22Rv1 (cell line): ENCODE measurements around the gene SLC25A42.

ENCODE experiments used
- ZFX ChIP-seq: fragments of 450-650 bp; IDR thresholded peaks from 2 replicates; pipeline ENCODE4 v1.6.1; 2017; ENCODE audit warnings: antibody characterized with exemption, borderline replicate concordance
- TF ChIP-seq, protein P1 (sequence below): fragments of 450-650 bp; IDR thresholded peaks from 2 replicates; pipeline ENCODE4 v1.5.1; 2017; ENCODE audit warnings: mild to moderate bottlenecking

DNA sequence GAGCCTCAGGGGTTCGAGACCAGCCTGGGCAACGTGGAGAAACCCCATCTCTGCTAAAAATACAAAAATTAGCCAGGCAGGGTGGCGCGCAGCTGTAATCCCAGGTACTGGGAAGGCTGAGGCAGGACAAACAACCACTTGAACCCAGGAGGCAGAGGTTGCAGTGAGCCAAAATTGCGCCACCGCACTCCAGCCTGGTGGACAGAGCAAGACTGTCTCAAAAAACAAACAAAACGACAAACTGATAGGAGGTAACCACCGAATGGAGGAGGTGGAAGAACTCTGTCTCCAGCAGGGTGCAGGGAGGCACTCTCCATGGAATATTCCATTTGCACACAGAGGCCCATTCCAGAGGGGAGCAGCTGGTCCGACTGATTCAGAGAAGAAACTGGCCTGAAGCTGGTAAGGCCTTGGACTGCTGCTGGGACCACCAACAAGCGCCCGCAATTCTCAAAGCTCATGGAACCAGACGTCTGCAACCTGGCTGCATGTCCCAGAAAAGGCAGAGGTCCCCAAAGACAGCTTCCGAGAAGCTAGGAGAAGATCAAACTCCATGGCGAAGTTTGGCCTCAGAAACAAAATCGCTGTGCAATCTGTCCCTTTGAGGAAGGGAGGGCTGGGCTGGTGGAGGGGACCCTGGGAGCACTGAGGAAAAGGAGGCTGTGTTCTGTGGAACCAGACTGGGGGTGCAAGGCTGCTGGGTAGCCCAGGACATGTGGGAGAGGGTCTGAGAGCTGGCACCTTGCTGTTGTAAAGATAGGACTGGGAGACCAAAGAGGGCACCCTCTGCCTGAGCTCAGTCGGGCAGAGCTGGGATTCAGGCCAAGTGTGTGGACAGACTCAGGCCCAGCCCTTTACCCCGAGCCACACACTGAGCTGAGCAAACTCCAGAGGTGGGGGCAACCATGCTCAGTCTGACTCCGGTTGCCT is 35.2 kb downstream of the SLC25A42 start:
- TF ChIP-seq, protein P1, sequence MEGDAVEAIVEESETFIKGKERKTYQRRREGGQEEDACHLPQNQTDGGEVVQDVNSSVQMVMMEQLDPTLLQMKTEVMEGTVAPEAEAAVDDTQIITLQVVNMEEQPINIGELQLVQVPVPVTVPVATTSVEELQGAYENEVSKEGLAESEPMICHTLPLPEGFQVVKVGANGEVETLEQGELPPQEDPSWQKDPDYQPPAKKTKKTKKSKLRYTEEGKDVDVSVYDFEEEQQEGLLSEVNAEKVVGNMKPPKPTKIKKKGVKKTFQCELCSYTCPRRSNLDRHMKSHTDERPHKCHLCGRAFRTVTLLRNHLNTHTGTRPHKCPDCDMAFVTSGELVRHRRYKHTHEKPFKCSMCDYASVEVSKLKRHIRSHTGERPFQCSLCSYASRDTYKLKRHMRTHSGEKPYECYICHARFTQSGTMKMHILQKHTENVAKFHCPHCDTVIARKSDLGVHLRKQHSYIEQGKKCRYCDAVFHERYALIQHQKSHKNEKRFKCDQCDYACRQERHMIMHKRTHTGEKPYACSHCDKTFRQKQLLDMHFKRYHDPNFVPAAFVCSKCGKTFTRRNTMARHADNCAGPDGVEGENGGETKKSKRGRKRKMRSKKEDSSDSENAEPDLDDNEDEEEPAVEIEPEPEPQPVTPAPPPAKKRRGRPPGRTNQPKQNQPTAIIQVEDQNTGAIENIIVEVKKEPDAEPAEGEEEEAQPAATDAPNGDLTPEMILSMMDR, result no peak
- no peak for TF ChIP-seq ZFX
